Adrenal gland (tissue), 19 donors: Measurements from ENCODE around the gene GRXCR1. TPM values are rescaled to one million over a fixed set of nuclear protein-coding genes. Genes with fewer than 3 reads are reported as not detected.

Experiments
- DNase-seq, 7 donors: peaks; one replicate each; pipeline ENCODE4 v3.0.0-alpha.2; 2019 to 2020
- H3K27ac ChIP-seq, 5 donors: fragments of 200-600 bp; sonication (generic) in 4 of 5; 1 replicate in 3 of 5; 2 replicates in 2 of 5; pipeline versions ENCODE4 v1.5.1 to v1.8.0; 2016 to 2020; ENCODE audit warnings: mild to moderate bottlenecking in 1 of 5
- H3K27me3 ChIP-seq: fragments of 200-600 bp; 2 replicates; pipeline ENCODE4 v1.8.0; 2021
- H3K36me3 ChIP-seq, 2 donors: fragments of 200-600 bp; replicated peaks in 1 of 2; 1 replicate in 1 of 2; 2 replicates in 1 of 2; pipeline versions ENCODE4 v1.5.1 to v1.8.0; 2018 to 2022
- H3K4me1 ChIP-seq, 2 donors: fragments of 200-600 bp; replicated peaks in 1 of 2; 1 replicate in 1 of 2; 2 replicates in 1 of 2; pipeline versions ENCODE4 v1.5.1 to v1.8.0; 2018 to 2021
- H3K4me3 ChIP-seq, 4 donors: fragments of 200-600 bp; sonication (generic) in 3 of 4; one replicate each; pipeline ENCODE4 v1.5.1; 2016 to 2018
- H3K9me3 ChIP-seq, 3 donors: fragments of 200-600 bp; sonication (generic) in 1 of 3; replicated peaks in 1 of 3; 1 replicate in 2 of 3; 2 replicates in 1 of 3; pipeline versions ENCODE4 v1.5.1 to v1.8.0; 2016 to 2021
- POLR2A ChIP-seq, 2 donors: fragments of 450-650 bp; IDR thresholded peaks; one replicate each; pipeline ENCODE4 v1.6.1; 2017; ENCODE audit warnings: antibody characterized with exemption in 2 of 2, mild to moderate bottlenecking in 2 of 2, moderate library complexity in 1 of 2
- WGBS, 4 donors: extraction: QIAGEN DNeasy Blood & Tissue Kit in 2 of 4; methylation state at CpG; one replicate each; pipeline versions ENCODE4 v1.1.5 to v1.1.7; 2013 to 2017; 5-methylcytosine and 5-hydroxymethylcytosine counted together
- intact Hi-C, 2 donors: fragments of 100-400 bp; cut with DNase I; formaldehyde crosslinking; loops; one replicate each; pipeline versions ENCODE4 v1.14.1 to v1.15.0; 2022 to 2023
- long read RNA-seq, 10 donors: library from polyadenylated mRNA in 3 of 10; unstranded in 2 of 10; stranded (forward) in 1 of 10; transcript quantifications; one replicate each; pipeline ENCODE4 v2.0.0 and lab custom pipeline, GENCODE V29; 2021 to 2026
- polyA plus RNA-seq, 3 donors: library from polyadenylated mRNA; stranded (reverse); fragments of 200-250 nt in 2 of 3; fragments of 350-450 nt in 1 of 3; fragmentation: Illumina TruSeq in 1 of 3; extraction: RNeasy Lipid Tissue Mini Kit (QIAGEN cat#74804) in 1 of 3; gene quantifications; one replicate each; pipeline ENCODE4 v1.2.3, GENCODE V29; 2013 to 2014
- total RNA-seq, 9 donors: library from RNA; depleted of rRNA in 4 of 9; stranded (reverse); fragments of >200 nt in 4 of 9; fragments of 120-200 nt in 1 of 9; fragmentation: NEBNext Ultra II Directional in 1 of 9; extraction: Animal tissue kit (Norgen Biotek cat#: 25700) in 1 of 9; gene quantifications; one replicate each; pipeline versions ENCODE4 v1.1.0 to v1.2.4, GENCODE V29; 2013 to 2023
- TF ChIP-seq, protein P1 (sequence below), 6 experiments: fragments of 450-650 bp in 4 of 6; fragments of 200-600 bp in 2 of 6; sonication (generic) in 1 of 6; IDR thresholded peaks; 1 replicate in 5 of 6; 2 replicates in 1 of 6; pipeline versions ENCODE4 v1.5.1 to v1.8.0; 2016 to 2021; ENCODE audit warnings: antibody characterized with exemption in 6 of 6, mild to moderate bottlenecking in 2 of 6, moderate library complexity in 1 of 6
- donor health status: healthy with polysubstance abuse.
- donor health status: Bipolar disorder and iron deficiency.
- donor health status: DM: yes; HTN: yes; CAD: no.
- donor health status: DM: no; HTN: no; CAD: no.
- donor health status: DM: no; HTN: no; CAD: no.
- donor health status: DM: yes; HTN: yes; CAD: no.

The GRXCR1 gene
- not detected for total RNA-seq
- not detected for polyA plus RNA-seq
- long read RNA-seq, donor 1, result 0 reads
- long read RNA-seq, donor 2, result 0 reads
- long read RNA-seq, donor 3, result 0 reads
- long read RNA-seq, donor 4, result 0 reads
- long read RNA-seq, donor 5, result 0 reads
- long read RNA-seq, donor 6, result 0 reads
- long read RNA-seq, donor 7, result 0 reads
- long read RNA-seq, donor 8, result 0 reads
- long read RNA-seq, donor 9, result 0 reads
- long read RNA-seq, donor 10, result 0 reads

DNA sequence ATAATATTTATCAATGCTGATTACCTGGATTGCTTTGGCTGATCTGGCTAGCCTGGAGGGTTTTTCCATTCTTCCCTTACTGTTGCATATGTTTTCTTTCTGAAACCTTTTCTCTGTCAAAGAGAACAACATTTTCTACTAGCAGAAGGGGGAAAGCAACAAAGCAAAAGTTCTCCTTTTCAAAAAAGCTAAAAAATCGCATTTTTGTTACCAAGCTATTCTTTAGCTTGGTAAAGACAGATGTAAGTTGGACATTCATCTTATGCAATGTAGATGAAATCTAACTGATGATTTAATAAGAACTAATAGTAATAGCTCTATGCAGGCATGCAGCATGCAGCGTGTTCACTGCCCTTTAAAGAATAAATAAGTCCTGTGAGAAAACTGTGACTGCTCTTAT is at the start of gene GRXCR1:
Gene GRXCR1 (plus strand): TSS at position 301 of the 400 bp plus-strand sequence. CDS start 554 bp downstream, outside the sequence.
- WGBS, 4 donors, result 59 to 69% (median 67%) methylated on average over 2 of the region's 2 CpGs
- Histone ChIP-seq H3K9me3 (no peaks in the 10 kb centered on the region), H3K4me3 (no peak within 1 kb of the TSS), H3K27me3 (no peaks in the 10 kb centered on the region), H3K27ac (no peak within 1 kb of the TSS), H3K4me1 (no peaks in the 10 kb centered on the region), H3K36me3 (no peaks in the 10 kb centered on the region)
- intact Hi-C loops, result no loop called here
- DNase-seq, result no peak
- TF ChIP-seq POLR2A (IDR thresholded peaks at IDR 0.05), result no peak
- TF ChIP-seq, protein P1, sequence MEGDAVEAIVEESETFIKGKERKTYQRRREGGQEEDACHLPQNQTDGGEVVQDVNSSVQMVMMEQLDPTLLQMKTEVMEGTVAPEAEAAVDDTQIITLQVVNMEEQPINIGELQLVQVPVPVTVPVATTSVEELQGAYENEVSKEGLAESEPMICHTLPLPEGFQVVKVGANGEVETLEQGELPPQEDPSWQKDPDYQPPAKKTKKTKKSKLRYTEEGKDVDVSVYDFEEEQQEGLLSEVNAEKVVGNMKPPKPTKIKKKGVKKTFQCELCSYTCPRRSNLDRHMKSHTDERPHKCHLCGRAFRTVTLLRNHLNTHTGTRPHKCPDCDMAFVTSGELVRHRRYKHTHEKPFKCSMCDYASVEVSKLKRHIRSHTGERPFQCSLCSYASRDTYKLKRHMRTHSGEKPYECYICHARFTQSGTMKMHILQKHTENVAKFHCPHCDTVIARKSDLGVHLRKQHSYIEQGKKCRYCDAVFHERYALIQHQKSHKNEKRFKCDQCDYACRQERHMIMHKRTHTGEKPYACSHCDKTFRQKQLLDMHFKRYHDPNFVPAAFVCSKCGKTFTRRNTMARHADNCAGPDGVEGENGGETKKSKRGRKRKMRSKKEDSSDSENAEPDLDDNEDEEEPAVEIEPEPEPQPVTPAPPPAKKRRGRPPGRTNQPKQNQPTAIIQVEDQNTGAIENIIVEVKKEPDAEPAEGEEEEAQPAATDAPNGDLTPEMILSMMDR (IDR thresholded peaks at IDR 0.05), result no peak

DNA sequence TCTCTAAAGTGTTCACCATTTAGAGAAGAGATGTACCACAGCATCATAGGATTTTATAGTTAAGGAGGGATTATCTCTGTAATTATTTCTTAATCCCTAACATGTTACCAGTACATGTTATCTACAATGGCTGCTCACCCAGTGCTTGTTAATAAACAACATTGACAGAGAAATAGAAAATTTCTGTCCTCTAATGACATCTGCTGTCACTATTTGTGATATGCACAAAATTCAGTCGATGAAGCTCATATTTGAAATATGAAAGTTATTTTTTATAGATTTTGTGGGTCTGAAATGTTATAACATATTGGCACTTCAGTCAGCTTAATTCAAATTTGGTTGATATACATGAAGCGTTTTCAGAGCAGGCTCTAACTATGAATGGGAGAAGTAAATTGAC is 48.8 kb upstream of the GRXCR1 start:
- no peaks in the 10 kb centered on the region for H3K36me3 ChIP-seq
- intact Hi-C loops, result no loop called here
- no peaks in the 10 kb centered on the region for H3K4me1 ChIP-seq
- H3K27ac ChIP-seq, result no peak overlapping the region
- WGBS, 4 donors, result 64 to 78% (median 65%) methylated on average over 2 of the region's 2 CpGs
- no peaks in the 10 kb centered on the region for H3K27me3 ChIP-seq
- TF ChIP-seq POLR2A (IDR thresholded peaks at IDR 0.05), result no peak
- TF ChIP-seq, protein P1 (IDR thresholded peaks at IDR 0.05), result no peak
- no peak overlapping the region for H3K4me3 ChIP-seq
- DNase-seq, result no peak
- H3K9me3 ChIP-seq, result no peaks in the 10 kb centered on the region

DNA sequence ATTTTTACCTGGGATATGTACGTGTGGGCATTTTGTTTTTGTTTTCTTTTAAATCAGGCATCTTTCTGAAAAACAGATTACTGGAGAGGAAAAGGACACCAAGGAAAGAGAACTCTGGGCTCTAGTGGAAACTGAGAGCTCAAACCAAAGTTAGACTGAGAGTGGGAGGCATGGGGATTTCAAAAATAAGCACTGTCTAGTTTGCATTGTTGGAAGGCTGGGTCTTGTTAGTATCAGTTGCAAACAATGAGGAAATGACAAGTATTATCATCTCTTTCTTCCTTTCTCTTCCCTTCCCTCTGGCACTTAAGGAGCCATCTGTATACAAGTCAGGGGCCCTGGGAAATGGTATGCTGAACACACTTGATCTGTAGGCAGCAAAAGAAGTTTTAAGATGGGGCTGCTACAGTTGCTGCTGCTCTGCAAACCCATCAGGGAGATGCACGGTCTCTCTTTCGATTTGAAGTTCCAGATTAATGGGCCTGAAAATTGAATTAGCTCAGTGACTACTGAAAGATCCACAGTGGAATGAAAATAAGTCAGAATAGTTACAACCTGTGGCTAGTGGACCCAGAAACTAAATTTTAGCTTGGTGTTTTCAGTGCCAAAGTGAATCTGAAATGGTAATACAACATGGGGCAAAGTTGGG is 48.0 kb upstream of the GRXCR1 start:
- no peaks in the 10 kb centered on the region for H3K36me3 ChIP-seq
- 67 to 72% (median 70%) methylated on average over 3 of the region's 3 CpGs for WGBS, 4 donors
- H3K27ac ChIP-seq, result no peak overlapping the region
- H3K27me3 ChIP-seq, result no peaks in the 10 kb centered on the region
- TF ChIP-seq, protein P1 (IDR thresholded peaks at IDR 0.05), result no peak
- intact Hi-C loops, result no loop called here
- H3K9me3 ChIP-seq, result no peaks in the 10 kb centered on the region
- no peaks in the 10 kb centered on the region for H3K4me1 ChIP-seq
- DNase-seq, result no peak
- no peak overlapping the region for H3K4me3 ChIP-seq

DNA sequence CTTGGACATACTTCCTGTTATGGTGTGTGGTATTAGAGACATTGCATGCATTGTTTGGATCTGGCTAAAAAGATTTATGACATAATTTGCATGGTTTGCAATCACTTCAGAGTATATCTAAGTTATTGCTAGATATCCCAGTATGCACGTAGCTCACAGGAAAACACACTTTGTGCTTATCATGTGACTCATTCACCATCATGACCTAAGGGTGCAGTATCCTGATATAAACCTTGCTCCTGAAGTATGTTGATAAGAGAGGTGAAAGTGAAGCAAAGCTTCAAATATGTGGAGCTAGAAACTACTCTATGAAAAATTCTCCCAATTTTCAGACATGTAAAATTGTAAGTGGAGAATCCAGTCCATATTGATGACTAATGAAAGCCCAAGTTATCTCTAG is 46.9 kb upstream of the GRXCR1 start:
- Histone ChIP-seq H3K27me3 (no peaks in the 10 kb centered on the region), H3K9me3 (no peaks in the 10 kb centered on the region), H3K27ac (no peak overlapping the region), H3K4me3 (no peak overlapping the region), H3K4me1 (no peaks in the 10 kb centered on the region), H3K36me3 (no peaks in the 10 kb centered on the region)
- TF ChIP-seq, protein P1 (IDR thresholded peaks at IDR 0.05), result no peak
- TF ChIP-seq POLR2A (IDR thresholded peaks at IDR 0.05), result no peak
- 0 to 15% (median 12%) methylated on average over 1 of the region's 1 CpG for WGBS, 4 donors
- DNase-seq, result no peak
- intact Hi-C loops, result no loop called here
